Activated CD4-positive, alpha-beta T cell treated with anti-CD3 and anti-CD28 coated beads for 36 hours (primary cell): ENCODE results near the gene TCP10L. TPM values are rescaled to one million over a fixed set of nuclear protein-coding genes. Genes with fewer than 3 reads are reported as not detected.

Source experiments
- total RNA-seq, 2 experiments: library from RNA; stranded (reverse); gene quantifications; one replicate each; pipeline ENCODE4 v1.2.3, GENCODE V29; 2021

The TCP10L gene
- total RNA-seq, 2 experiments from 2014 or later: 0.96 to 1.2 TPM

Other genes starting within 250 kb of the TCP10L start
- 10 to 100 TPM; 24.6 to 28.5 TPM for gene URB1, start 192.5 kb downstream of the TCP10L start, total RNA-seq
- 10 to 100 TPM in 1 of 2 experiments, 1 to 10 TPM in 1; 9.3 to 10.4 TPM for gene EVA1C, start 172.8 kb downstream of the TCP10L start, total RNA-seq
- 10 to 100 TPM; 39.5 to 47.9 TPM for gene CFAP298, start 26.9 kb upstream of the TCP10L start, total RNA-seq
- 10 to 100 TPM in 1 of 2 experiments, 1 to 10 TPM in 1; 6.3 to 10.5 TPM for gene SYNJ1, start 142.5 kb upstream of the TCP10L start, total RNA-seq
- 10 to 100 TPM; 52.4 to 59.1 TPM for gene PAXBP1, start 186.2 kb upstream of the TCP10L start, total RNA-seq